Non-pigmented ciliary epithelial cell (primary cell): ENCODE data around the gene NID2.

Source experiments
- DNase-seq: peaks from one replicate; pipeline ENCODE4 v3.0.0-alpha.2; 2010; ENCODE audit warnings: low read depth

The NID2 gene

DNA sequence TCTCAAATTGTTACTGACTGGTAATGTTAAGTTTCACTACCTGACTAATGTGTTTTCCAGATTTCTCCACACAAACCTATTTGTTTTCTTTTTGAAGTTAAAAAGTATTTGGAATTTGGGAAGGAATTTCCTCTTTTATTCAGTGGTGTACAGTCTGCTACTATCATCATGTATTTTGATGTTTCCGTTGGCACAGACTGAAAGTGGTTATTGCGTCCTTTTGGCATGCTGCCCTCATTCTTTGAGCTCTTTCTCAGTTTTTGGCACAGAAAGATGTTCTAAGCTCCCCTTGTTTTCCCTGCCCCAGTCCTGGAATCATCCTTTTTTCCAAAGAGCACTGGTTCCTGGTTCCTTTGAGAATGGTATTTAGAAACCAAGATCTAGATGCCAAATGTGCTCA, 110.9 kb downstream of the NID2 start:
- peak; percentile 23 for DNase-seq
